WI38 (cell line): ENCODE results near the gene CALCOCO1.

ENCODE experiments used
- H3K4me3 ChIP-seq: 2 replicates; pipeline ENCODE4 v1.5.1; 2011; ENCODE audit warnings: low read depth, mild to moderate bottlenecking, control low read depth, low read length
- CTCF ChIP-seq: IDR thresholded peaks from 2 replicates; pipeline ENCODE4 v1.5.1; 2012; ENCODE audit warnings: low read depth, mild to moderate bottlenecking, control low read depth, low read length

CALCOCO1 gene

GRCh38 chr12:53752192-53752601 lies 24.9 kb upstream of the CALCOCO1 start:
- H3K4me3 ChIP-seq, result no peak overlapping the region
- TF ChIP-seq CTCF, result no peak

GRCh38 chr12:53751336-53752191 lies 24.3 kb upstream of the CALCOCO1 start, which contains the start of gene CISTR:
TSS of gene CISTR (minus strand) at chr12:53751979.
- no peak for TF ChIP-seq CTCF
- H3K4me3 ChIP-seq, result peak within 1 kb of the TSS; percentile 38

- TF ChIP-seq CTCF, result no peak
- H3K4me3 ChIP-seq, result peak overlapping the region; percentile 38
Measured at GRCh38 chr12:53750812-53751335, 23.6 kb upstream of the CALCOCO1 start.

GRCh38 chr12:53749986-53750811 lies 22.9 kb upstream of the CALCOCO1 start:
- TF ChIP-seq CTCF, result no peak
- H3K4me3 ChIP-seq, result no peak overlapping the region

GRCh38 chr12:53748072-53748840 lies 21.0 kb upstream of the CALCOCO1 start:
- no peak for TF ChIP-seq CTCF
- H3K4me3 ChIP-seq, result no peak overlapping the region

- TF ChIP-seq CTCF, result no peak
- no peak overlapping the region for H3K4me3 ChIP-seq
Measured at GRCh38 chr12:53747095-53747494, 19.8 kb upstream of the CALCOCO1 start.
